Peyer's patch (tissue), 4 donors: ENCODE results near the gene THAP8.

Experiments
- POLR2A ChIP-seq, 2 donors: fragments of 450-650 bp; IDR thresholded peaks; one replicate each; pipeline ENCODE4 v1.5.1; 2017; ENCODE audit warnings: antibody characterized with exemption in 2 of 2, mild to moderate bottlenecking in 2 of 2, moderate library complexity in 2 of 2
- TF ChIP-seq, protein P1 (sequence below), 6 experiments: fragments of 450-650 bp in 4 of 6; fragments of 200-600 bp in 2 of 6; sonication (generic) in 1 of 6; IDR thresholded peaks; one replicate each; pipeline ENCODE4 v1.5.1; 2017 to 2019; ENCODE audit warnings: antibody characterized with exemption in 6 of 6, mild to moderate bottlenecking in 3 of 6, moderate library complexity in 1 of 6

DNA sequence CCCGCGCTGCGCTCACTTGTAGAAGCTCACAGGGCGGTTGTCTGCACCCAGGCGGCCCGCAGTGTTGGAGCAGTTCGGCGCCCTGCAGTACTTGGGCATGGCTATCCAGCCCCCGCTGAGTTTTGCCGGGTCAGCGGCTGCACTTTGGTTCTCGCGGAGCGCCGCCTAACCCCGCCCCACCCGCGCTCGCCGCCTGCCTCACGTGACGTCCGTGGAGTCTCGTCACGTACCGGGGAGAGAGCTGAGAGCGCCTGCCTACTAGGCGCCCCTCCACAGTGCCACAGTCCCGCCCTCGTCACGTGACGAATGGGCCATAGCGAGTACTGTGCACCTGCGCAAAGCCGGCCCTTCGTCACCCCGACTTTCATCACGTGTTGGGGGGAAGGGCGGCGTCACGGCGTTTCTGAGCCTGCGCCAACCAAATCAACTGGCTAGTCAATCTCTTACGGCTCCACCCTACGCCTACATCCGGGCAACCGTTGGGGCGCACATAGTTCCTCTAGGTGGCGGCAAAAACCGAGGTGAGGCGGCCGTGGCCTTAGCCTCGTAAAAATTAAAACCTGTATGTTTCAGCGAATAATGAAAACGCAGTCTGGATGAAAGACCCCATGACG, at the start of gene THAP8:
- TF ChIP-seq, protein P1, sequence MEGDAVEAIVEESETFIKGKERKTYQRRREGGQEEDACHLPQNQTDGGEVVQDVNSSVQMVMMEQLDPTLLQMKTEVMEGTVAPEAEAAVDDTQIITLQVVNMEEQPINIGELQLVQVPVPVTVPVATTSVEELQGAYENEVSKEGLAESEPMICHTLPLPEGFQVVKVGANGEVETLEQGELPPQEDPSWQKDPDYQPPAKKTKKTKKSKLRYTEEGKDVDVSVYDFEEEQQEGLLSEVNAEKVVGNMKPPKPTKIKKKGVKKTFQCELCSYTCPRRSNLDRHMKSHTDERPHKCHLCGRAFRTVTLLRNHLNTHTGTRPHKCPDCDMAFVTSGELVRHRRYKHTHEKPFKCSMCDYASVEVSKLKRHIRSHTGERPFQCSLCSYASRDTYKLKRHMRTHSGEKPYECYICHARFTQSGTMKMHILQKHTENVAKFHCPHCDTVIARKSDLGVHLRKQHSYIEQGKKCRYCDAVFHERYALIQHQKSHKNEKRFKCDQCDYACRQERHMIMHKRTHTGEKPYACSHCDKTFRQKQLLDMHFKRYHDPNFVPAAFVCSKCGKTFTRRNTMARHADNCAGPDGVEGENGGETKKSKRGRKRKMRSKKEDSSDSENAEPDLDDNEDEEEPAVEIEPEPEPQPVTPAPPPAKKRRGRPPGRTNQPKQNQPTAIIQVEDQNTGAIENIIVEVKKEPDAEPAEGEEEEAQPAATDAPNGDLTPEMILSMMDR (IDR thresholded peaks at IDR 0.05), result peak; percentile 12 to 77 (median 55)
- peak; percentile 70 to 71 for TF ChIP-seq POLR2A (IDR thresholded peaks at IDR 0.05)
